HepG2 (cell line): ENCODE measurements around the gene DNASE1. TPM values are rescaled to one million over a fixed set of nuclear protein-coding genes. Genes with fewer than 3 reads are reported as not detected.
A peak's percentile ranks its signal among the peaks of the same experiment; 100 is the strongest.

Experiments
- AGO2 ChIP-seq: fragments of 200-400 bp; formaldehyde crosslinking; optimal IDR thresholded peaks from 2 replicates; pipeline ENCODE3; 2017; ENCODE audit warnings: mild to moderate bottlenecking, low read depth, low read length, moderate library complexity
- GABPB1 ChIP-seq: IDR thresholded peaks from 2 replicates; pipeline ENCODE4 v1.6.1; 2016; ENCODE audit warnings: mild to moderate bottlenecking, missing genetic modification reagents, moderate library complexity, missing compliant biosample characterization
- MED1 ChIP-seq: sonication (generic); formaldehyde crosslinking; IDR thresholded peaks from 2 replicates; pipeline ENCODE4 v1.4.0; 2020; ENCODE audit warnings: missing genetic modification reagents
- MIXL1 ChIP-seq: IDR thresholded peaks from 2 replicates; pipeline ENCODE4 v1.6.1; 2016
- MXI1 ChIP-seq: IDR thresholded peaks from 3 replicates; pipeline ENCODE4 v1.6.1; 2012; ENCODE audit warnings: low read depth, low read length, inconsistent platforms, borderline replicate concordance
- NFKB2 ChIP-seq: sonication (generic); formaldehyde crosslinking; IDR thresholded peaks from 2 replicates; pipeline ENCODE4 v1.4.0; 2020; ENCODE audit warnings: missing genetic modification reagents, borderline replicate concordance
- PITX1 ChIP-seq: sonication (generic); formaldehyde crosslinking; IDR thresholded peaks from 2 replicates; pipeline ENCODE4 v1.5.1; 2020; ENCODE audit warnings: mild to moderate bottlenecking, missing genetic modification reagents
- PRDM10 ChIP-seq: sonication (generic); formaldehyde crosslinking; IDR thresholded peaks from 2 replicates; pipeline ENCODE4 v1.4.0; 2020; ENCODE audit warnings: low read depth, missing genetic modification reagents
- PRPF4 ChIP-seq: fragments of 200-400 bp; formaldehyde crosslinking; IDR thresholded peaks from 2 replicates; pipeline ENCODE4 v1.6.1; 2016; ENCODE audit warnings: low read length, low read depth; ENCODE audit not compliant: poor library complexity, severe bottlenecking
- TBX2 ChIP-seq: sonication (generic); formaldehyde crosslinking; IDR thresholded peaks from 2 replicates; pipeline ENCODE4 v1.5.0; 2020; ENCODE audit warnings: missing genetic modification reagents, mild to moderate bottlenecking, borderline replicate concordance
- ZNF44 ChIP-seq: sonication (generic); formaldehyde crosslinking; IDR thresholded peaks from 2 replicates; pipeline ENCODE4 v1.5.1; 2020; ENCODE audit warnings: mild to moderate bottlenecking, missing genetic modification reagents
- ZNF629 ChIP-seq: sonication (generic); formaldehyde crosslinking; conservative IDR thresholded peaks from 2 replicates; pipeline ENCODE4 v1.5.0; 2020; ENCODE audit warnings: missing genetic modification reagents
- ZNF687 ChIP-seq: sonication (generic); formaldehyde crosslinking; IDR thresholded peaks from 2 replicates; pipeline ENCODE4 v1.5.1; 2020; ENCODE audit warnings: mild to moderate bottlenecking, missing genetic modification reagents, moderate library complexity
- ZNF768 ChIP-seq: sonication (generic); formaldehyde crosslinking; IDR thresholded peaks from 2 replicates; pipeline ENCODE4 v1.4.0; 2020; ENCODE audit warnings: missing genetic modification reagents
- ZSCAN29 ChIP-seq: sonication (generic); formaldehyde crosslinking; conservative IDR thresholded peaks from 2 replicates; pipeline ENCODE4 v1.4.0; 2020; ENCODE audit warnings: mild to moderate bottlenecking, missing genetic modification reagents
- polyA plus RNA-seq, 8 experiments: library from polyadenylated mRNA; depleted of rRNA in 3 of 8; stranded (reverse) in 7 of 8; unstranded in 1 of 8; fragments of >200 nt; fragmentation: Illumina TruSeq in 4 of 8; extraction: Trizol in 4 of 8; gene quantifications; 2 replicates each; pipeline versions ENCODE4 v1.2.1 to v1.2.3, GENCODE V29; 2011 to 2016; ENCODE audit warnings: low read depth in 4 of 8, missing spikeins in 1 of 8, mixed read lengths in 1 of 8; ENCODE audit not compliant: insufficient read depth in 1 of 8
- total RNA-seq, 5 experiments: library from RNA; depleted of rRNA; stranded (reverse); fragments of >200 nt; fragmentation: Illumina TruSeq; extraction: Trizol; gene quantifications; 2 replicates each; pipeline ENCODE4 v1.2.3, GENCODE V29; 2016; ENCODE audit warnings: low read depth in 1 of 5
- TF ChIP-seq, protein P1 (sequence below): sonication (generic); formaldehyde crosslinking; IDR thresholded peaks from 2 replicates; pipeline ENCODE4 v1.9.0; 2022; ENCODE audit warnings: missing genetic modification reagents, mild to moderate bottlenecking, borderline replicate concordance
- TF ChIP-seq, protein P2 (sequence below): sonication (generic); formaldehyde crosslinking; IDR thresholded peaks from 2 replicates; pipeline ENCODE4 v1.5.1; 2020; ENCODE audit warnings: mild to moderate bottlenecking, moderate library complexity, missing genetic modification reagents

DNASE1 gene
- total and polyA plus RNA-seq, 2 of the 13 experiments (the other 11 are each of a cell fraction or from before 2014, with no cell fraction given), result 7.1 to 11.1 TPM

- 0 out of 2 replicates have a peak, but pooled peaks have one; percentile 16 for TF ChIP-seq PRDM10 (CRISPR knock-in tag)
- TF ChIP-seq ZNF687 (CRISPR knock-in tag), result peak; percentile 66
- 0 out of 2 replicates have a peak, but pooled peaks have one; percentile 9 for TF ChIP-seq ZNF768
- TF ChIP-seq ZNF629 (CRISPR knock-in tag), result no peak
- TF ChIP-seq ZNF44, result no peak
- peak; percentile 61; the same call in 1 of the 3 replicates for TF ChIP-seq MXI1
- TF ChIP-seq, protein P1, sequence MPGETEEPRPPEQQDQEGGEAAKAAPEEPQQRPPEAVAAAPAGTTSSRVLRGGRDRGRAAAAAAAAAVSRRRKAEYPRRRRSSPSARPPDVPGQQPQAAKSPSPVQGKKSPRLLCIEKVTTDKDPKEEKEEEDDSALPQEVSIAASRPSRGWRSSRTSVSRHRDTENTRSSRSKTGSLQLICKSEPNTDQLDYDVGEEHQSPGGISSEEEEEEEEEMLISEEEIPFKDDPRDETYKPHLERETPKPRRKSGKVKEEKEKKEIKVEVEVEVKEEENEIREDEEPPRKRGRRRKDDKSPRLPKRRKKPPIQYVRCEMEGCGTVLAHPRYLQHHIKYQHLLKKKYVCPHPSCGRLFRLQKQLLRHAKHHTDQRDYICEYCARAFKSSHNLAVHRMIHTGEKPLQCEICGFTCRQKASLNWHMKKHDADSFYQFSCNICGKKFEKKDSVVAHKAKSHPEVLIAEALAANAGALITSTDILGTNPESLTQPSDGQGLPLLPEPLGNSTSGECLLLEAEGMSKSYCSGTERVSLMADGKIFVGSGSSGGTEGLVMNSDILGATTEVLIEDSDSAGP (CRISPR knock-in tag), result peak; percentile 75; the same call in 1 of the 2 replicates
- TF ChIP-seq PRPF4, result no peak
- no peak for TF ChIP-seq MIXL1 (CRISPR knock-in tag)
- TF ChIP-seq, protein P2, sequence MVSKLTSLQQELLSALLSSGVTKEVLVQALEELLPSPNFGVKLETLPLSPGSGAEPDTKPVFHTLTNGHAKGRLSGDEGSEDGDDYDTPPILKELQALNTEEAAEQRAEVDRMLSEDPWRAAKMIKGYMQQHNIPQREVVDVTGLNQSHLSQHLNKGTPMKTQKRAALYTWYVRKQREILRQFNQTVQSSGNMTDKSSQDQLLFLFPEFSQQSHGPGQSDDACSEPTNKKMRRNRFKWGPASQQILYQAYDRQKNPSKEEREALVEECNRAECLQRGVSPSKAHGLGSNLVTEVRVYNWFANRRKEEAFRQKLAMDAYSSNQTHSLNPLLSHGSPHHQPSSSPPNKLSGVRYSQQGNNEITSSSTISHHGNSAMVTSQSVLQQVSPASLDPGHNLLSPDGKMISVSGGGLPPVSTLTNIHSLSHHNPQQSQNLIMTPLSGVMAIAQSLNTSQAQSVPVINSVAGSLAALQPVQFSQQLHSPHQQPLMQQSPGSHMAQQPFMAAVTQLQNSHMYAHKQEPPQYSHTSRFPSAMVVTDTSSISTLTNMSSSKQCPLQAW (CRISPR knock-in tag), result peak; percentile 29; the same call in 1 of the 2 replicates
- TF ChIP-seq ZSCAN29 (CRISPR knock-in tag), result 0 out of 2 replicates have a peak, but pooled peaks have one; percentile 43
- peak; percentile 26; the same call in 1 of the 2 replicates for TF ChIP-seq MED1 (CRISPR knock-in tag)
- peak; percentile 62 for TF ChIP-seq AGO2
- TF ChIP-seq NFKB2 (CRISPR knock-in tag), result peak; percentile 77; the same call in 1 of the 2 replicates
- TF ChIP-seq PITX1 (CRISPR knock-in tag), result 0 out of 2 replicates have a peak, but pooled peaks have one; percentile 28
- peak; percentile 71 for TF ChIP-seq TBX2 (CRISPR knock-in tag)
- peak; percentile 89 for TF ChIP-seq GABPB1
These were observed 43.1 kb upstream of the DNASE1 start, which contains the start of gene SLX4 (continued) for GRCh38 chr16:3611146-3611975.
